Astrocyte of the spinal cord (primary cell): ENCODE data around the gene GNRH2.
A peak's percentile ranks its signal among the peaks of the same experiment; 100 is the strongest.
"Not testable (repeated sequence)": the region's sequence is repeated elsewhere in the genome, so short reads cannot be mapped to it uniquely, and the experiment has no call there.

ENCODE experiments used
- DNase-seq: peaks from one replicate; pipeline ENCODE4 v3.0.0; 2011; ENCODE audit warnings: low read depth, low spot score
- H3K4me3 ChIP-seq: 2 replicates; pipeline ENCODE4 v1.5.1; 2011; ENCODE audit warnings: low read depth, mild to moderate bottlenecking, low read length, moderate library complexity
- in situ Hi-C: cut with HindIII; loops from 2 replicates; pipeline ENCODE4 v1.10.0; 2017; ENCODE audit warnings: low sequenced_read_pairs
- TF ChIP-seq, protein P1 (sequence below): IDR thresholded peaks from 2 replicates; pipeline ENCODE4 v1.5.1; 2012; ENCODE audit warnings: low read depth, mild to moderate bottlenecking, low read length, inconsistent platforms

Gene GNRH2

DNA sequence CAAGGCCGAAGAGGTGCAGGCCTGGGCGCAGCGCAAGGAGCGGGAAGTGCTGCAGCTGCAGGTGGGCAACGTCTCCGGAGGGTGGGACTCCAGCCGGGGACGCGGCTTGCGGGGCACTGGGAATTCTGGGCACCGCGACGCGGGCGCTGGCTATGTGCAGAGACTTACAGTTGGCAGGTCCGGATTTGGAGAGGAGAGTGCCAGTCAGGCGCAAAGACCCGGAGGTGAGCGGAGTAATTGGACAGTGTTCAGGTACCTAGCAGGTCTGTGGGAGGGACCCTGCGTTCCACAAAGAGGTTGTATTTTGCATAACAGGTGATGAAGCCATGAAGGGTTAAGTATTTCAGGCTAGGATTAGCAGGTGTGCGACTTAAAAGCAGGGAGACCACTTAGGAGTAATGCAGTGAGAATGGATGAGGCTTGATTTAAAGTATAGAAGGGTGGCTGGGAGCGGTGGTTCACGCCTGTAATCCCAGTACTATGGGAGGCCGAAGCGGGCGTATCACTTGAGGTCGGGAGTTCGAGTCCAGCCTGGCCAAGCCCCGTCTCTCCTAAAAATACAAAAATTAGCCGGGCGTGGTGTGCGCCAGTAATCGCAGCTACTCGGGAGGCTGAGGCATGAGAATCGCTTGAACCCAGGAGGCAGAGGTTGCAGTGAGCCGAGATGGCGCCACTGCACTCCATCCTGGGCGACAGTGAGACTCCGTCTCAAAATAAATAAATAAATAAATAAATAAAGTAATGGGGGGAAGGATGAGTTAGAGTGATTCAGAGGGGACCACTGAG lies 3.4 kb downstream of the GNRH2 start:
- TF ChIP-seq, protein P1, sequence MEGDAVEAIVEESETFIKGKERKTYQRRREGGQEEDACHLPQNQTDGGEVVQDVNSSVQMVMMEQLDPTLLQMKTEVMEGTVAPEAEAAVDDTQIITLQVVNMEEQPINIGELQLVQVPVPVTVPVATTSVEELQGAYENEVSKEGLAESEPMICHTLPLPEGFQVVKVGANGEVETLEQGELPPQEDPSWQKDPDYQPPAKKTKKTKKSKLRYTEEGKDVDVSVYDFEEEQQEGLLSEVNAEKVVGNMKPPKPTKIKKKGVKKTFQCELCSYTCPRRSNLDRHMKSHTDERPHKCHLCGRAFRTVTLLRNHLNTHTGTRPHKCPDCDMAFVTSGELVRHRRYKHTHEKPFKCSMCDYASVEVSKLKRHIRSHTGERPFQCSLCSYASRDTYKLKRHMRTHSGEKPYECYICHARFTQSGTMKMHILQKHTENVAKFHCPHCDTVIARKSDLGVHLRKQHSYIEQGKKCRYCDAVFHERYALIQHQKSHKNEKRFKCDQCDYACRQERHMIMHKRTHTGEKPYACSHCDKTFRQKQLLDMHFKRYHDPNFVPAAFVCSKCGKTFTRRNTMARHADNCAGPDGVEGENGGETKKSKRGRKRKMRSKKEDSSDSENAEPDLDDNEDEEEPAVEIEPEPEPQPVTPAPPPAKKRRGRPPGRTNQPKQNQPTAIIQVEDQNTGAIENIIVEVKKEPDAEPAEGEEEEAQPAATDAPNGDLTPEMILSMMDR = no peak
- peak overlapping the region; percentile 68 for H3K4me3 ChIP-seq
- DNase-seq = peak; percentile 19
- in situ Hi-C loops = no loop called here

DNA sequence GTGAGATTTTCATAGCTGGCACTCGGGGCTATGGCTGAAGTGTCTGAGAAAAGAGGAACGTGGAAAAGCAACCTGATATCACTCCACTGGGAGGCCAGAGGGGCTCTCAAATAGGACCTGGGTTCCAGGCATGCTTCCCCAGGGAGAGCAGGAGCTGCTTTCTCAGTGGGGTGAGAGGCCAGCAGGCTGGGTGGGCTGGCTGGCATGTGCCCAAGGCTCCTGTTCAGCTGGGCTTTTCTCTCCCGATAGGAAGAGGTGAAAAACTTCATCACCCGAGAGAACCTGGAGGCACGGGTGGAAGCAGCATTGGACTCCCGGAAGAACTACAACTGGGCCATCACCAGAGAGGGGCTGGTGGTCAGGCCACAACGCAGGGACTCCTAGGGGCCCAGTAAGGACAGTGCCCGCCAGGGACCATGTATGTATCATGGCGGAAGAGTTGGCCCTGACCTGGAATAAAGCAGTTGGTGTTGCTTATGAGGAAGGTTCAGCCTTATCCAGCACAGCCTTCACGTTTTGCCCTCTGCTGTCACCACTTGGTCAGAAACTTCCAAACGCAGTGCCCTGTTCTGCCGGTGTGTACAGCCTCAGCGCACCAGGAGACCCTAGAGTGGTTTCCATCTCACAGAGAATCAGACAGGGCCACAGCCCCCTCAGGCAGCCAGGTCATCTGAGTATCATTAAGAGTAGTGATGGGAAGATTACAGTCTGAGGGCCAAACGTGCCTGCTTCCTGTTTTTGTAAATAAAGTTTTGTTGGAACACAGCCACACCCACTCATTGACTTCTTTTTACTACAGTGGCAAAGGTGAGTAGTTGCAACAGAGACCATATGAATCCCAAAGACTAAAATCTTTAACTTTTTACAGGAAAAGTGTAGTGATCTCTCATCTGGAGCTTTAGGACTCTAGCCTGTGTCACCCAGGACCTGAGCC lies 4.3 kb downstream of the GNRH2 start:
- no peak overlapping the region for H3K4me3 ChIP-seq
- TF ChIP-seq, protein P1 = no peak

DNA sequence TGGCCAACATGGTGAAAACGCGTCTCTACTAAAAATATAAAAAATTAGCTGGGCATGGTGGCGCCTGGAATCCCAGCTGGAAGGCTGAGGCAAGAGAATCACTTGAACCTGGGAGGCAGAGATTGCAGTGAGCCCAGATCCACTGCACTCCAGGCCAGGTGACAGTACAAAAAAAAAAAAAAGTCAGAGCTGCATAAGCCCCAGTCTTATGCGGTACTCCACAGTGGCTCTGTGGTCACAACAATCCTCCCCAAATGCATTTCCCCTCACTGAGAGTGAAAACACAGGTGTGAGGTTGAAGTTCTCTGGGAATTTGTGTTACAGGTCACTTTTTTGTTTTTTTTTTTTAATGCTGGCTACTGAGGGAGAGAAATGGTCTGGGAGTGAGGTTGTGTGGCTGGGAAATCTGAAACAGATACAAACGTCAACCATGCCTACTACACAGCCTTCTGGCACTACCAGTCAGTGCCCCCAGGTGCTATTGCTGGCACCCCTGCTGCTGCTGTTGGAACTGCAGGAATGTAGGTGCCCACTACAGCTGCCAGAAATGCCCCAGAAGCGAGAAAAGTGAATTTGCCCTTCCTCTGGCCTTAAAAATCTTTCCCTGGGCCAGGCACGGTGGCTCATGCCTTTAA lies 8.1 kb downstream of the GNRH2 start:
- H3K4me3 ChIP-seq = no peak overlapping the region
- DNase-seq = no peak
- in situ Hi-C loops = no loop called here
- TF ChIP-seq, protein P1 = no peak

More for the DNA sequence above, 4.3 kb downstream of the GNRH2 start:
- DNase-seq = no peak
- in situ Hi-C loops = no loop called here

DNA sequence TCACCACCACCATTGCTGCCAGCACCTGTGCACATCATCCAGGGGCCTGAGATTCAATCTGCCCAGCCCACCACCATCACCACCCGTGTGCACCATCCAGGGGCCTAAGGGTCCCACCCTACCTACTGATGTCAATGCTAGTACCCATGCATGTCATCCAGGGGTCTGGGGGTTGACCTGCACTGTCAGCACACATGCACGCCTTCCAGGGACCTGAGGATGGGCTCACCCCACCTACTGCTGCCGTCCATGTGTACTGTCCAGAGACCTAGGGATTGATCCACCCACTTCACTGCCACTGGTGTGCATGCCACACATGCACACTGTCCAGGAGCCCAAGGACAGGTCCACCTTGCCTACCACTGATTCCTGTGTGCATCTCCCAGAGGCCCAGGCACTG lies 16.1 kb downstream of the GNRH2 start:
- no peak overlapping the region for H3K4me3 ChIP-seq
- in situ Hi-C loops = no loop called here
- DNase-seq = no peak
- TF ChIP-seq, protein P1 = no peak

DNA sequence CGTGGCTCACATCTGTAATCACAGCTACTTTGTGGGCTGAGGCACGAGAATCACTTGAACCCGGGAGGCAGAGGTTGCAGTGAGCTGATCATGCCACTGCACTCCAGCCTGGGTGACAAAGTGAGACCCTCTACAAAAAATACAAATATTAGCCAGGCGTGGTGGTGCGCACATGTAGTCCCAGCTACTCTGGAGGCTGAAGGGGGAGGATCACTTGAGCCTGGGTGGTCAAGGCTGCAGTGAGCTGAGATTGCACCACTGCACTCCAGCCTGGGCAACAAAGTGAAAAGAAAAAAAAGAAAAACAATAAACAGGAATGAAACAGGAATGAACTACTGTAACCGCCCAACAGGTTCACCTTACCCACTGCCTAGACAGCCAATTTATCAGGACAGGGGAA lies 20.7 kb downstream of the GNRH2 start:
- DNase-seq, in situ Hi-C loops, H3K4me3 ChIP-seq: not testable (repeated sequence)

DNA sequence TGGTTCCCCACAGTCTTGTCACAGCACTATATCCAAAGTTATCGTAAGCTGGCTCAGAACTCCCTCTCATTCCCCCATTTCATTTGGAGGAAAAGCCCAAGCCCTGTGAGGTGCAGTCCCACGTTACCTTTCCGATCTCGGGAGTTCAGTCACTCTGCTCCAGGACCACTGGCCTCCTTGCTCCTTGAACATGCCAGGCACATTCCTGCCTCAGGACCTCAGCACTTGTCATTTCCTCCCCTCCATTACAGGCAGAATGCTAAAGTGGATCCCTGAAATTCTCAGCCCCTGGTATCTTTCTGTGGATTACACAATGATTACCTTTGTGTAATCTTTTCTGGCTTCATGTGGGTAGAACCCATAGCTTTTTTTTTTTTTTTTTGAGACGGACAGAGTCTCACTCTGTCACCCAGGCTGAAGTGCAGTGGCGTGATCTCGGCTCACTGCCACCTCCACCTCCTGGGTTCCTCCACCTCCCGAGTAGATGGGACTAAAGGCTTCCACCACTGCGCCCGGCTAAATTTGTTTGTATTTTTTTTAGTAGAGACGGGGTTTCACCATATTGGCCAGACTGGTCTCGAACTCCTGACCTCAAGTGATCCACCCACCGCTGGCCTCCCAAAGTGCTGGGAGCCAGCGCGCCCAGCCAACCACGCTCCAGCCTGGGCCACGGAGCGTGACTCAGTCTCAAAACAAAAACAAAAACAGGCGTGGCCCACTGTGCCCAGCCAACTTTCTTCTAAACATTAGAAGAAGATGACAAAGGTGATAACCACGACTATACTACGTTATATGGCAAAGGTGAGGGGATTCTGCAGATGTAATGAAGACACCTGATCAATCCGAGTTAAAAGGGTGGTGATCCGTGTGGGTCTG lies 24.0 kb downstream of the GNRH2 start:
- in situ Hi-C loops = no loop called here
- TF ChIP-seq, protein P1 = no peak
- H3K4me3 ChIP-seq = no peak overlapping the region
- no peak for DNase-seq
